ENCODE data around the gene PDE10A. TPM values are rescaled to one million over a fixed set of nuclear protein-coding genes. Genes with fewer than 3 reads are reported as not detected.
A peak's percentile ranks its signal among the peaks of the same experiment; 100 is the strongest.

Gene PDE10A
- total RNA-seq, 1 experiment from 2014 or later, result 0.31 TPM

GRCh38 chr6:165599596-165600487 lies 63.2 kb downstream of the PDE10A start:
- H2BK20ac ChIP-seq (ENCODE audit: low read depth, low read length, poor library complexity, severe bottlenecking), result no peak overlapping the region
- DNase-seq, result no peak
- Mint-ChIP-seq H3K36me3 (ENCODE audit: insufficient read depth in 1 of 3, low read depth in 3 of 3) (no peaks in the 10 kb centered on the region; a peak in 1 of 7 replicates), H3K27me3 (ENCODE audit: low read depth) (no peaks in the 10 kb centered on the region; the same call in none of the 2 replicates), H3K4me1 (peaks cover 22 to 25% of the 10 kb centered on the region in 2 experiments), H3K9me3 (no peaks in the 10 kb centered on the region), H3K27ac (peak overlapping the region in 2 of 3 experiments; percentile 26 to 38; a peak in 3 of 7 replicates), H3K4me3 (no peak overlapping the region)
- no peak overlapping the region for H3K23ac ChIP-seq (ENCODE audit: insufficient read length, low read depth, low read length)
- no peak overlapping the region for H3K27ac ChIP-seq (ENCODE audit: insufficient read length, low read depth, low read length)
- no peak overlapping the region for H3K56ac ChIP-seq (ENCODE audit: insufficient read length, low read depth, low read length)
- no peak overlapping the region for H3K4me2 ChIP-seq (ENCODE audit: insufficient read depth, insufficient read length, low read length)
- H4K5ac ChIP-seq (ENCODE audit: insufficient read length, low read depth, low read length), result no peak overlapping the region
- H4K91ac ChIP-seq (ENCODE audit: insufficient read length, low read depth, low read length), result no peak overlapping the region
- no peaks in the 10 kb centered on the region for H3K79me1 ChIP-seq (ENCODE audit: insufficient read depth, low read depth, low read length, poor library complexity, severe bottlenecking)
- no peak overlapping the region for H3K18ac ChIP-seq (ENCODE audit: insufficient read length, low read depth, low read length)
- H3K23me2 ChIP-seq (ENCODE audit: insufficient read length, low read depth, low read length, poor library complexity, severe bottlenecking), result no peaks in the 10 kb centered on the region
- no peak overlapping the region for H2BK120ac ChIP-seq (ENCODE audit: low read depth, low read length, poor library complexity, severe bottlenecking)
- WGBS (ENCODE audit: extremely low coverage, insufficient read length, low lambda C conversion rate), result no CpG with 5 or more reads among the region's 21 CpGs
- no peak overlapping the region for H3K4ac ChIP-seq (ENCODE audit: low read depth, low read length)
- no peak overlapping the region for H2BK12ac ChIP-seq (ENCODE audit: insufficient read length, low read depth, low read length)
- no peak overlapping the region for H2AK5ac ChIP-seq (ENCODE audit: insufficient read length, low read length)
- H3T11ph ChIP-seq (ENCODE audit: low read length), result no peak overlapping the region
- H3K14ac ChIP-seq (ENCODE audit: insufficient read depth, low read length), result no peak overlapping the region
- no peak overlapping the region for H2BK15ac ChIP-seq (ENCODE audit: low read depth, low read length)
- H3K4me1 ChIP-seq (ENCODE audit: insufficient read depth, low read length), result 0 out of 2 replicates have a peak, but pooled peaks cover 5% of the 10 kb centered on the region
- no peak overlapping the region for H2BK5ac ChIP-seq (ENCODE audit: insufficient read length, low read length)
- H3K9me3 ChIP-seq (ENCODE audit: control insufficient read depth, low read depth, low read length), result no peaks in the 10 kb centered on the region
- H2AFZ ChIP-seq (ENCODE audit: low read length), result no peak overlapping the region
- no peaks in the 10 kb centered on the region for H4K20me1 ChIP-seq (ENCODE audit: control insufficient read depth, insufficient read depth, insufficient read length)
- no peak for TF ChIP-seq CTCF (conservative IDR thresholded peaks at IDR 0.05)
- no peak overlapping the region for H4K8ac ChIP-seq (replicated peaks; ENCODE audit: insufficient read length, low read depth, low read length)
- no peaks in the 10 kb centered on the region for H3K27me3 ChIP-seq (ENCODE audit: insufficient read depth, low read length)
- H3K79me2 ChIP-seq (ENCODE audit: insufficient read depth, low read length), result no peaks in the 10 kb centered on the region
- no peak overlapping the region for H3K9ac ChIP-seq (ENCODE audit: extremely low read depth, insufficient read length, low read length)

Measured in H9 (cell line).